Ishikawa (cell line): ENCODE data around the gene DLL4.

Source experiments
- CREB1 ChIP-seq: IDR thresholded peaks from 2 replicates; pipeline ENCODE4 v1.6.1; 2012; ENCODE audit warnings: low read depth
- EGR1 ChIP-seq: IDR thresholded peaks from 2 replicates; pipeline ENCODE4 v1.6.1; 2012
- EP300 ChIP-seq: IDR thresholded peaks from 2 replicates; pipeline ENCODE4 v1.6.1; 2012; ENCODE audit warnings: borderline replicate concordance
- RAD21 ChIP-seq: IDR thresholded peaks from 2 replicates; pipeline ENCODE4 v1.6.1; 2012; ENCODE audit warnings: low read depth
- REST ChIP-seq: IDR thresholded peaks from 2 replicates; pipeline ENCODE4 v1.6.1; 2012; ENCODE audit warnings: low read depth, mild to moderate bottlenecking
- TAF1 ChIP-seq: IDR thresholded peaks from 2 replicates; pipeline ENCODE4 v1.6.1; 2012; ENCODE audit warnings: low read depth, mild to moderate bottlenecking
- TCF12 ChIP-seq: IDR thresholded peaks from 2 replicates; pipeline ENCODE4 v1.6.1; 2012; ENCODE audit warnings: low read depth
- TEAD4 ChIP-seq: IDR thresholded peaks from 2 replicates; pipeline ENCODE4 v1.6.1; 2012
- YY1 ChIP-seq: IDR thresholded peaks from 2 replicates; pipeline ENCODE4 v1.6.1; 2012; ENCODE audit warnings: low read depth
- TF ChIP-seq, protein P1 (sequence below): IDR thresholded peaks from 2 replicates; pipeline ENCODE4 v1.6.1; 2012
- TF ChIP-seq, protein P2 (sequence below): IDR thresholded peaks from 2 replicates; pipeline ENCODE4 v1.6.1; 2012

DNA sequence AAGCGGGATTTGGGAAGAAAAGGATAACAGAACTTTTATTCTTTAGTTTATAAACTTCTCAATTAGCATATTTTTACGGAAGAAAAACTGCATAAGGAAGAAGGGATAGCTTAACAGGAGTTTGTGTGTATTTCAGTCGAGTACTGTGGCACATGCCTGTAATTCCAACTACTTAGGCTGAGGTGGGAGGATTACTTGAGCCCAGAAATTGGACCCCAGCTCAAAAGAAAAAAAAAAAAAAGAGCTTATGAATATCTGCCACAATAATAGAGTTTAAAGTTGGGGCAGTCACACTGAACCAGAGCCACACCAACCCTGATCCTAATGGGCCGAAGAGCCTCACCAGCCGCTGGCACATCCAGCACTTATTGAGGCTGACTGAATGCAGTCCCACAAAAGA lies 55.3 kb downstream of the DLL4 start:
- TF ChIP-seq REST (no peak), TCF12 (no peak), RAD21 (no peak), TAF1 (no peak), YY1 (no peak), TEAD4 (no peak), EP300 (no peak), CREB1 (no peak), EGR1 (no peak)
- TF ChIP-seq, protein P1, sequence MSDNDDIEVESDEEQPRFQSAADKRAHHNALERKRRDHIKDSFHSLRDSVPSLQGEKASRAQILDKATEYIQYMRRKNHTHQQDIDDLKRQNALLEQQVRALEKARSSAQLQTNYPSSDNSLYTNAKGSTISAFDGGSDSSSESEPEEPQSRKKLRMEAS: no peak
- TF ChIP-seq, protein P2, sequence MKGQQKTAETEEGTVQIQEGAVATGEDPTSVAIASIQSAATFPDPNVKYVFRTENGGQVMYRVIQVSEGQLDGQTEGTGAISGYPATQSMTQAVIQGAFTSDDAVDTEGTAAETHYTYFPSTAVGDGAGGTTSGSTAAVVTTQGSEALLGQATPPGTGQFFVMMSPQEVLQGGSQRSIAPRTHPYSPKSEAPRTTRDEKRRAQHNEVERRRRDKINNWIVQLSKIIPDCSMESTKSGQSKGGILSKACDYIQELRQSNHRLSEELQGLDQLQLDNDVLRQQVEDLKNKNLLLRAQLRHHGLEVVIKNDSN: no peak
